Suppressor macrophage treated with lipopolysaccharide for 4 hours (primary cell): ENCODE measurements around the gene RPS6KA5.
A peak's percentile ranks its signal among the peaks of the same experiment; 100 is the strongest.

Experiments used
- DNase-seq: peaks from one replicate; pipeline ENCODE4 v3.0.0-alpha.2; 2020

RPS6KA5 gene

GRCh38 chr14:90924621-90925340 is 135.7 kb downstream of the RPS6KA5 start:
- DNase-seq = no peak

GRCh38 chr14:90922141-90922540 is 138.3 kb downstream of the RPS6KA5 start:
- no peak for DNase-seq

- peak; percentile 36 for DNase-seq
These were observed 149.3 kb downstream of the RPS6KA5 start for GRCh38 chr14:90911121-90911520.

- DNase-seq = no peak
These were observed 153.3 kb downstream of the RPS6KA5 start for GRCh38 chr14:90907178-90907577.

GRCh38 chr14:90905531-90905930 is 154.9 kb downstream of the RPS6KA5 start:
- no peak for DNase-seq

GRCh38 chr14:90903101-90903500 is 157.3 kb downstream of the RPS6KA5 start:
- DNase-seq = peak; percentile 71

- no peak for DNase-seq
These were observed 159.9 kb downstream of the RPS6KA5 start for GRCh38 chr14:90900476-90901083.

GRCh38 chr14:90897022-90897421 is 163.4 kb downstream of the RPS6KA5 start:
- DNase-seq = no peak

GRCh38 chr14:90894241-90894640 is 166.2 kb downstream of the RPS6KA5 start:
- DNase-seq = peak; percentile 58

- DNase-seq = no peak
These were observed 166.9 kb downstream of the RPS6KA5 start for GRCh38 chr14:90893510-90893909.

GRCh38 chr14:90892970-90893369 is 167.5 kb downstream of the RPS6KA5 start:
- no peak for DNase-seq

- no peak for DNase-seq
These were observed 169.1 kb downstream of the RPS6KA5 start for GRCh38 chr14:90891326-90891725.

- no peak for DNase-seq
These were observed 170.0 kb downstream of the RPS6KA5 start for GRCh38 chr14:90890322-90891020.

- DNase-seq = no peak
These were observed 174.1 kb downstream of the RPS6KA5 start for GRCh38 chr14:90886297-90886815.

GRCh38 chr14:90883782-90884181 is 176.7 kb downstream of the RPS6KA5 start:
- no peak for DNase-seq

GRCh38 chr14:90883197-90883596 is 177.2 kb downstream of the RPS6KA5 start:
- DNase-seq = no peak

- DNase-seq = no peak
These were observed 180.2 kb downstream of the RPS6KA5 start for GRCh38 chr14:90880282-90880681.

- no peak for DNase-seq
These were observed 185.8 kb downstream of the RPS6KA5 start for GRCh38 chr14:90874599-90874998.

GRCh38 chr14:90871605-90872233 is 188.7 kb downstream of the RPS6KA5 start:
- DNase-seq = no peak

- DNase-seq = no peak
These were observed 189.4 kb downstream of the RPS6KA5 start for GRCh38 chr14:90870950-90871604.

- DNase-seq = no peak
These were observed 192.9 kb downstream of the RPS6KA5 start for GRCh38 chr14:90867501-90867900.

- DNase-seq = peak; percentile 19
These were observed 193.6 kb downstream of the RPS6KA5 start for GRCh38 chr14:90866833-90867232.

- DNase-seq = no peak
These were observed 195.7 kb downstream of the RPS6KA5 start for GRCh38 chr14:90864741-90865140.
